ENCODE data around the gene CDHR5. TPM values are rescaled to one million over a fixed set of nuclear protein-coding genes. Genes with fewer than 3 reads are reported as not detected.
"Not testable (repeated sequence)": the region's sequence is repeated elsewhere in the genome, so short reads cannot be mapped to it uniquely, and the experiment has no call there.

The CDHR5 gene
- total RNA-seq, 1 donor from 2014 or later, result 1.0 TPM

DNA sequence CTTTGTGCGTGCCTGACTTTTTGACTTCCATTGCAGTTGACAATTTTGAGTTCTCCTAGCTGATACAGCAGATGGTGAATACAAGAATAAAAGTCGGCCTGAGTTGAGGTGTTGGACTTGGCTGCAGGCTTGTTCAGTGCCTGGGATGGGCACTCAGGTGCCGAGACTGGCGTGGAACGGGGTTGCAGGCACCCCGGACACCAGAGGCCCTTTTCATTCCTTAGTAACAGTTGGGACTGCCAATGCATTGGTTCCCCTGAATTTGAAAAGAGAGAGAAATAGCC, 47.2 kb downstream of the CDHR5 start:
- Histone ChIP-seq H3K36me3 (ENCODE audit: control insufficient read depth in 3 of 3, insufficient read depth in 3 of 3, low read length in 3 of 3) (peaks cover 7 to 9% (median 8%) of the 10 kb centered on the region in 3 donors), H3K9me3 (ENCODE audit: control insufficient read depth in 3 of 3, low read length in 3 of 3) (no peaks in the 10 kb centered on the region), H3K27ac (ENCODE audit: low read depth, low read length) (no peak overlapping the region), H3K4me3 (ENCODE audit: low read length in 3 of 3) (peak overlapping the region; percentile 92 to 98 (median 94)), H3K27me3 (ENCODE audit: control insufficient read depth in 3 of 3, insufficient read depth in 3 of 3, low read length in 3 of 3) (no peaks in the 10 kb centered on the region), H3K4me1 (ENCODE audit: control insufficient read depth in 3 of 3, insufficient read depth in 3 of 3, low read length in 3 of 3) (peaks cover 52 to 65% (median 54%) of the 10 kb centered on the region in 3 donors), H3K9ac (ENCODE audit: low read depth in 1 of 3, low read length in 3 of 3) (peak overlapping the region; percentile 87 to 97 (median 95))

DNA sequence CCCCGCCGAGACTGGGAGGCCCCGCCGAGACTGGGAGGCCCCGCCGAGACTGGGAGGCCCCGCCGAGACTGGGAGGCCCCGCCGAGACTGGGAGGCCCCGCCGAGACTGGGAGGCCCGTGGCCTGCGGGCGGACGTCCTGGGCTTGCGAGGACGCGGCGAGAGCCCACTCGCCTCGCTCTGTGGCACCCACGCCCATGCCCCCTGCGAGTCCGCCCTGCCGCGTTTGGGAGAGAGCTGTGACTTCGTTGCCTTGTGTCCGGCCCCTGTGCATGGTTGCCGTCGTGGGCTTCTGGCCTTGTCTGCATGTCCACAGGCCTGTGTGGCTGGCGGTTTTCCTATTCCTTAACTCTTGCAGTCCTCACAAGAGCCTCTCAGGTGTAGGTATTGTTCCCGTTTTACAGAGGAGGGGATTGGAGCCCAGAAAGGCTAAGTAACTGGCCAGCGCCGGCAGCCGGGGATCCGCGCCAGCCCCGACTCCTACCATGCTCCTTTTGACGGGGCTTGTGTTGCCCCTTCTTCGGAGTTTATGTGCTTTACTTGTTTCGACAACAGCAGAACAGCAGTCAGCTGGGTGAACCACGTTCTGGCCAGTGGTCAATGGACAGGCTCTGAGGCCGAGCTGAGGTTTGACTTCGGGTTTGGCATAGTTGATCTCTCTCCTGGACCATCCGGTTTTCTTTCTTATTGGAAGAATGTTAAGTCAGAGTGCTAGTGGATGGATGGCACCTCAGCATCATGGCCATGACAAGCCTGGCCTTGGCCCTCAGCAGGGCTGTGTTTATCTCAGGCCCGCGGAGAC, 47.7 kb downstream of the CDHR5 start:
- H3K27ac ChIP-seq (ENCODE audit: low read depth, low read length), result peak overlapping the region; percentile 58
- peaks cover 4 to 7% (median 6%) of the 10 kb centered on the region in 3 donors for H3K36me3 ChIP-seq (ENCODE audit: control insufficient read depth in 3 of 3, insufficient read depth in 3 of 3, low read length in 3 of 3)
- peak overlapping the region; percentile 92 to 98 (median 94) for H3K4me3 ChIP-seq (ENCODE audit: low read length in 3 of 3)
- H3K9me3 ChIP-seq (ENCODE audit: control insufficient read depth in 3 of 3, low read length in 3 of 3), result no peaks in the 10 kb centered on the region
- H3K27me3 ChIP-seq (ENCODE audit: control insufficient read depth in 3 of 3, insufficient read depth in 3 of 3, low read length in 3 of 3), result no peaks in the 10 kb centered on the region
- peak overlapping the region; percentile 87 to 97 (median 95) for H3K9ac ChIP-seq (ENCODE audit: low read depth in 1 of 3, low read length in 3 of 3)
- peaks cover 52 to 65% (median 54%) of the 10 kb centered on the region in 3 donors for H3K4me1 ChIP-seq (ENCODE audit: control insufficient read depth in 3 of 3, insufficient read depth in 3 of 3, low read length in 3 of 3)

DNA sequence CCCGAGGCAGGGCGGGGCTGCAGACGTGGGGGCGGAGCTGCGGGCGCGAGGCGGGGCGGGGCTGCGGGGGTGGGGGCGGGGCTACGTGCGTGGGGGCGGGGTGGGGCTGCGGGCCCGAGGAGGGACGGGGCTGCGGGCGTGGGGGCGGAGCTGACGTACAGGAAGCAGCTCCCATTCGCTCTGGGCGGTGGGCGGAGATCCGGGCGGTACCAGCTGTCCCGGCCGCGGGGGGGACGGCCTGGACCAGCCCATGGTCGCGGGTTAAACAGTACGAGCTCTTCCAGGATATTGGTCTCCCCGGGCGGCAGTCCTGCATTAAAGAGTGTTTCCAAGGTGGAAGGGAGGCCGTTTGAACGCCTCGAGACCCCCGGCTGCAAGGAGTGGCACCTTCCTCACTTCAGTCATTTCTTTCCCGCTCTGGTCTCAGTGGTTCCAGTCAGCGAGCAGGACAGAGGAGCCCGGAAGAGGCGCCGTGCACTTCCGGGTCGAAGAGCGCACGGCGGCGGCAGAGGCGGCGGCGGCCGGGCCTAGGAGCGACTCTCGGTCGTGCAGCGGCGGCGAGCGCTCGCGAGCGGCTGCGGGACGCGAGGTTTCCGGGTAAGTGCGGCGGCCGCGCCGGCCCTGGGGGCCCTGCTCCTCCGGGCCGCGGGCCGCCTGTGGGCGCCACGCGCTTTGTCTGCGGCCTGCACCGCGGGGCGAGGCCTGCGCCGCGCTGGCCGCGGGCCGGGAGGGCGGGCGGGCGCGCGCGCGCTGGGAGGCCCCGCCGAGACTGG, 48.6 kb downstream of the CDHR5 start, which contains the start of gene PHRF1:
Gene PHRF1 (plus strand): TSS at position 475 of the 773 bp plus-strand sequence. CDS start 5,043 bp downstream, outside the sequence.
- peak within 1 kb of the TSS; percentile 96 for H3K27ac ChIP-seq (ENCODE audit: low read depth, low read length)
- H3K36me3 ChIP-seq (ENCODE audit: control insufficient read depth in 3 of 3, insufficient read depth in 3 of 3, low read length in 3 of 3), result peaks cover 0 to 3% (median 2%) of the 10 kb centered on the region in 3 donors
- peaks cover 51 to 59% (median 51%) of the 10 kb centered on the region in 3 donors for H3K4me1 ChIP-seq (ENCODE audit: control insufficient read depth in 3 of 3, insufficient read depth in 3 of 3, low read length in 3 of 3)
- H3K4me3 ChIP-seq (ENCODE audit: low read length in 3 of 3), result peak within 1 kb of the TSS; percentile 93 to 98 (median 94)
- H3K9me3 ChIP-seq (ENCODE audit: control insufficient read depth in 3 of 3, low read length in 3 of 3), result no peaks in the 10 kb centered on the region
- H3K27me3 ChIP-seq (ENCODE audit: control insufficient read depth in 3 of 3, insufficient read depth in 3 of 3, low read length in 3 of 3), result no peaks in the 10 kb centered on the region
- H3K9ac ChIP-seq (ENCODE audit: low read depth in 1 of 3, low read length in 3 of 3), result peak within 1 kb of the TSS; percentile 93 to 99 (median 98)

DNA sequence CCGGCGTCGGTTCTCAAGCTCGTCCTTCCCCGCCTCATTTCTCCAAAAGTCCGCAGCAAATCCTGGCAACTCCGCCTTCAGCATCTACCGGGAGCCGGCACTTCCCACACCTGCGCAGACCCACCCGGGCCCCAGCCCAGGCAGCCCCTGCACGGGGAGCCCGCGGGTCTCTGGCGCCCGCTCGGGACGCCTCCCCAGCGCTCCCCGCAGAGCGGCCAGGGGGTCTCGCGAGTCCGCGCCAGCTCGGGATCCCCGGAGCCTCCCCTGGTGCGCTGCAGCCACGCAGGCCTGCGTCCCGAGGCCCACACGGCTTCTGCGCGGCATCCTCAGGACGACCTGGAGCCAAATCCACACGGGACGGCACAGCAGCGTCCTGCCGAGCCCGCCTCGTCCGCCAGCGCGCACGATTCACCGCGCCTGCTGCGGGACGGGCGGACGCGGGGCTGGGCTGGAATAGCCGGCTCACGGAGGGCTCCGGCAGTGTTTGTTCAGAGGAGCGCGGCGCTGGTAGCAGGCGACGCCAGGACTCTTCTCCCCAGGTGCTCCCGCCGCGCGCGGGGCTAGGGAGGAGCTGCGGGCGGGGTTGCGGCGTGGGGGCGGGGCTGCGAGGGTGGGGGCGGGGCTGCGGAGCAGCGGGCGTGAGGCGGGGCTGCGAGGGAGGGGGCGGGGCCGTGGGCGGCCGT, 49.3 kb downstream of the CDHR5 start:
- peaks cover 0 to 3% (median 2%) of the 10 kb centered on the region in 3 donors for H3K36me3 ChIP-seq (ENCODE audit: control insufficient read depth in 3 of 3, insufficient read depth in 3 of 3, low read length in 3 of 3)

DNA sequence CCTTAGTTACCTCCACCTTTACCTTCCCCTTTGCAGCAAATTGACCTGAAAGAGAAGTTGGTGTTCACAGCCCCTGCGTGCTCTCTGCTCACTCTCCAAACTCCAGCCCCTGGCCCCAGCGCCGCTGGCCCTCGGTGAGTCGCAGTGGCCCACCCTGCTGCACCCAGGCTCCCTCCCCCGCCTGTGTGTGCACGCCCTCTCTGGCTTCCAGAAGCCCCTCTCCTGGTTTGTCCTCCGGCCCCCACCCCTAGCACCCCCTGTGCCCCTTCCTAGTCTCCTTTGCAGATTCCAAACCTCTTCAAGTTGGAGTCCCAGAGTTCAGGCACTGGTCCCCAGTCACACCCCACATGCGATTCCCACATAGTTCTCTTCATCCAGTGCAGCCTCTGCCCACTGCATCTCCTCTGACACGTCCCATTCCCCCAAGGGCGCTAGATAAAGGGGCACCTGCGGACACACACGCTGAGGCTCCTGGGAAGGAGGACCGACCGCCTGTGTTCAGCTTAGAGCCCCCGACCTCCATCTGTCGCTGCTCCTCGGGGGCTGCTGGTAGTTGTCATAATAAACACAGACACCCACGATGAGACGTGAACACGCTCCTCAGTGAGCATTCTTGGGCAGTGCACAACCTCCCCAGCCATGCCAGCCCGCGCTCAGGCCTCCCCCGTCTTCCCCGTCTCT, 50.0 kb downstream of the CDHR5 start:
- Histone ChIP-seq H3K36me3 (ENCODE audit: control insufficient read depth in 3 of 3, insufficient read depth in 3 of 3, low read length in 3 of 3) (peaks cover 0 to 3% (median 2%) of the 10 kb centered on the region in 3 donors), H3K27me3 (ENCODE audit: control insufficient read depth in 3 of 3, insufficient read depth in 3 of 3, low read length in 3 of 3) (no peaks in the 10 kb centered on the region), H3K9me3 (ENCODE audit: control insufficient read depth in 3 of 3, low read length in 3 of 3) (no peaks in the 10 kb centered on the region), H3K9ac (ENCODE audit: low read depth in 1 of 3, low read length in 3 of 3) (peak overlapping the region in 2 of 3 donors; percentile 73 to 83), H3K4me3 (ENCODE audit: low read length in 3 of 3) (peak overlapping the region; percentile 51 to 88 (median 80)), H3K27ac (ENCODE audit: low read depth, low read length) (no peak overlapping the region), H3K4me1 (ENCODE audit: control insufficient read depth in 3 of 3, insufficient read depth in 3 of 3, low read length in 3 of 3) (peaks cover 42 to 50% (median 43%) of the 10 kb centered on the region in 3 donors)

More for the DNA sequence above, 49.3 kb downstream of the CDHR5 start:
- Histone ChIP-seq H3K9me3 (ENCODE audit: control insufficient read depth in 3 of 3, low read length in 3 of 3) (no peaks in the 10 kb centered on the region), H3K4me1 (ENCODE audit: control insufficient read depth in 3 of 3, insufficient read depth in 3 of 3, low read length in 3 of 3) (peaks cover 49 to 57% (median 49%) of the 10 kb centered on the region in 3 donors), H3K27ac (ENCODE audit: low read depth, low read length) (no peak overlapping the region), H3K27me3 (ENCODE audit: control insufficient read depth in 3 of 3, insufficient read depth in 3 of 3, low read length in 3 of 3) (no peaks in the 10 kb centered on the region), H3K4me3 (ENCODE audit: low read length in 3 of 3) (peak overlapping the region; percentile 51 to 88 (median 80)), H3K9ac (ENCODE audit: low read depth in 1 of 3, low read length in 3 of 3) (peak overlapping the region; percentile 61 to 83 (median 73))

DNA sequence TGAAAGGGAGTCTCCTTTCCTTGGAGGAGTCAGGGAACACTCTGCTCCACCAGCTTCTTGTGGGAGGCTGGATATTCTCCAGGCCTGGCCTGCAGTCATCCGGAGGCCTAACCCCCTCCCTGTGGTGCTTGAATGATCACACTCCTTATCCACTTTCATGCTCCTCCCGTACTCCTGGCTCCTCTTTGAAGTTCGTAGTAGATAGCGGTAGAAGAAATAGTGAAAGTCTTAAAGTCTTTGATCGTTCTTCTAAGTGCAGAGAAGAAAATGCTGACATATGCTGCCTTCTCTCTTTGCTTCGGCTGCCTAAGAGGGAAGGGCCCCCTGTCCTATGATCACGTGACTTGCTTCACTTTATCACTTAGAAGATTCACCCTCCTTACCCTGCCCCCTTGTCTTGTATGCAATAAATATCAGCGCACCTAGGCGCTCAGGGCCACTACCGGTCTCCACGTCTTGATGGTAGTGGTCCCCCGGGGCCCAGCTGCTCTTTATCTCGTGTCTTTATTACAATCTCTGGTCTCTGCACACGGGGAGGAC, 50.7 kb downstream of the CDHR5 start:
- not testable (repeated sequence) for H3K27me3 ChIP-seq (ENCODE audit: control insufficient read depth in 3 of 3, insufficient read depth in 3 of 3, low read length in 3 of 3); H3K27ac ChIP-seq (ENCODE audit: low read depth, low read length); H3K4me3 ChIP-seq (ENCODE audit: low read length in 3 of 3); H3K36me3 ChIP-seq (ENCODE audit: control insufficient read depth in 3 of 3, insufficient read depth in 3 of 3, low read length in 3 of 3); H3K9ac ChIP-seq (ENCODE audit: low read depth in 1 of 3, low read length in 3 of 3); H3K9me3 ChIP-seq (ENCODE audit: control insufficient read depth in 3 of 3, low read length in 3 of 3)
- peaks cover 40 to 48% (median 43%) of the 10 kb centered on the region in 3 donors for H3K4me1 ChIP-seq (ENCODE audit: control insufficient read depth in 3 of 3, insufficient read depth in 3 of 3, low read length in 3 of 3)

DNA sequence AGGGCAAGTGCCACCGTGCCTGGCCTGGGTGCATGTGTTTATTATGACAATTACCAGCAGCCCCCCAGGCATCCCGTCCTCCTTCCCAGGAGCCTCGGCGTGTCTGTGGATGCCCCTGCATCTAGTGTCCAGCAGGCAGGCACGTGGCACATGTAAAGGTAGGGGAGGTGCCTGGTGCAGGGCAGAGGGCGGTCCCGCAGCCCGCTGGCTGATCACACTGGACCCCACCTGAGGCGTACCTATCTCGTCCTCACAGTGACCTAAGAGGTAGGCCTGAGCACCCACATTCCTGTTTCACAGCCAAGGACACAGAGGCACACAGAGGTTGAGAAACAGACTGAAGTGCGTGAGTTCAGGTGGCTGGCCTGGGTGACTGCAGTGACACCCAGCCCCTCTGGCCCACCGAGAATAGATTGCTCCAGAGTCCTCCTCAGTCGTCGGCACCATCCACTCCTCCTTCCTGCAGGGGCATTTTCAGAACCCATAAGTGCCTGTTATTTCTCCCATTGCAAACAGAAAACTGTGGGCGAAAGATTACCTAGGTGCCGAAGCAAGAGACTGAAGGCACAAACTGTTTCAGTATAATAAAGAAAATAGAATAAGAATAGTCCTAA, 51.5 kb downstream of the CDHR5 start:
- Histone ChIP-seq H3K9me3 (ENCODE audit: control insufficient read depth in 3 of 3, low read length in 3 of 3) (no peaks in the 10 kb centered on the region), H3K27me3 (ENCODE audit: control insufficient read depth in 3 of 3, insufficient read depth in 3 of 3, low read length in 3 of 3) (no peaks in the 10 kb centered on the region), H3K4me1 (ENCODE audit: control insufficient read depth in 3 of 3, insufficient read depth in 3 of 3, low read length in 3 of 3) (peaks cover 34 to 42% (median 37%) of the 10 kb centered on the region in 3 donors), H3K36me3 (ENCODE audit: control insufficient read depth in 3 of 3, insufficient read depth in 3 of 3, low read length in 3 of 3) (peaks cover 0 to 2% (median 0%) of the 10 kb centered on the region in 3 donors), H3K27ac (ENCODE audit: low read depth, low read length) (no peak overlapping the region), H3K4me3 (ENCODE audit: low read length in 3 of 3) (no peak overlapping the region), H3K9ac (ENCODE audit: low read depth in 1 of 3, low read length in 3 of 3) (no peak overlapping the region)

DNA sequence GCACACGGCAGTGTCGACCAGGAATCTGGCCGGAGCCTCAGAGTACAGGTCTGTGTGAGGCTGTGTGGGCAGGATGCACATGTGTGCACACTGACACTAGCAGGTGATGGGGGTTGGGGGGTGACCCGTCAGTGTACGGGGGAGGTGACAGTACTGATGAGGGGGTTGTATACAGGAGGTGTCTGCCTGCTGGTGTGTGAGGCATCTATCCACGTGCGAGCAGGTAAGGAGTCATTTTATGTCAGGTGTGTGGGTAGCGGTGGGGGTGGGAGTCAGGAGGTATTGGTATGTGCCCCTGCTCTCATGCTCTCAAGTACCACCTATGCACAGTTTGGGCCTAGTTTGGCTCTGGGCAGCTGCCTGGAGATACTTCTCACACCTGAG, 53.0 kb downstream of the CDHR5 start:
- H3K36me3 ChIP-seq (ENCODE audit: control insufficient read depth in 3 of 3, insufficient read depth in 3 of 3, low read length in 3 of 3), result no peaks in the 10 kb centered on the region
- H3K27me3 ChIP-seq (ENCODE audit: control insufficient read depth in 3 of 3, insufficient read depth in 3 of 3, low read length in 3 of 3), result no peaks in the 10 kb centered on the region
- H3K27ac ChIP-seq (ENCODE audit: low read depth, low read length), result no peak overlapping the region
- H3K9ac ChIP-seq (ENCODE audit: low read depth in 1 of 3, low read length in 3 of 3), result no peak overlapping the region
- H3K4me1 ChIP-seq (ENCODE audit: control insufficient read depth in 3 of 3, insufficient read depth in 3 of 3, low read length in 3 of 3), result peaks cover 22 to 38% (median 27%) of the 10 kb centered on the region in 3 donors
- no peaks in the 10 kb centered on the region for H3K9me3 ChIP-seq (ENCODE audit: control insufficient read depth in 3 of 3, low read length in 3 of 3)
- no peak overlapping the region for H3K4me3 ChIP-seq (ENCODE audit: low read length in 3 of 3)

Data from skeletal muscle tissue (tissue), 4 donors.